Stimulated activated CD4-positive, alpha-beta T cell treated with anti-CD3 and anti-CD28 coated beads, Interleukin-2, amount 100 ng/mL, for 4 hours (primary cell): ENCODE data around the gene ODF2.
"Not testable (repeated sequence)": the region's sequence is repeated elsewhere in the genome, so short reads cannot be mapped to it uniquely, and the experiment has no call there.

Source experiments
- DNase-seq: peaks from one replicate; pipeline ENCODE4 v3.0.0-alpha.2; 2020; ENCODE audit warnings: low read depth

Gene ODF2

GRCh38 chr9:128424268-128424780, 31.5 kb upstream of the ODF2 start:
- DNase-seq: no peak

- DNase-seq: no peak
Measured at GRCh38 chr9:128428644-128429512, 26.9 kb upstream of the ODF2 start.

- no peak for DNase-seq
Measured at GRCh38 chr9:128429513-128430086, 26.2 kb upstream of the ODF2 start.

GRCh38 chr9:128431207-128431606, 24.6 kb upstream of the ODF2 start:
- no peak for DNase-seq

- no peak for DNase-seq
Measured at GRCh38 chr9:128434340-128434739, 21.5 kb upstream of the ODF2 start.

GRCh38 chr9:128435611-128436010, 20.2 kb upstream of the ODF2 start:
- DNase-seq: no peak

- DNase-seq: peak; percentile 71
Measured at GRCh38 chr9:128438343-128439109, 17.3 kb upstream of the ODF2 start.

GRCh38 chr9:128439273-128439672, 16.5 kb upstream of the ODF2 start:
- no peak for DNase-seq

- no peak for DNase-seq
Measured at GRCh38 chr9:128442150-128442549, 13.7 kb upstream of the ODF2 start.

- DNase-seq: not testable (repeated sequence)
Measured at GRCh38 chr9:128446505-128446904, 9.3 kb upstream of the ODF2 start.

- DNase-seq: no peak
Measured at GRCh38 chr9:128448746-128449145, 7.1 kb upstream of the ODF2 start.

- DNase-seq: no peak
Measured at GRCh38 chr9:128454991-128455390, 815 bp upstream of the ODF2 start.

GRCh38 chr9:128456613-128457061, 831 bp downstream of the ODF2 start:
- peak; percentile 59 for DNase-seq

GRCh38 chr9:128457207-128457606, 1.4 kb downstream of the ODF2 start:
- DNase-seq: no peak

GRCh38 chr9:128459011-128459410, 3.2 kb downstream of the ODF2 start:
- DNase-seq: no peak

- no peak for DNase-seq
Measured at GRCh38 chr9:128469070-128469469, 13.3 kb downstream of the ODF2 start.

- DNase-seq: no peak
Measured at GRCh38 chr9:128470560-128470959, 14.8 kb downstream of the ODF2 start.

- DNase-seq: no peak
Measured at GRCh38 chr9:128473104-128473503, 17.3 kb downstream of the ODF2 start.

- no peak for DNase-seq
Measured at GRCh38 chr9:128475867-128476266, 20.1 kb downstream of the ODF2 start.

- no peak for DNase-seq
Measured at GRCh38 chr9:128479262-128479661, 23.5 kb downstream of the ODF2 start.

- no peak for DNase-seq
Measured at GRCh38 chr9:128481561-128481960, 25.8 kb downstream of the ODF2 start.

GRCh38 chr9:128482186-128482585, 26.4 kb downstream of the ODF2 start:
- DNase-seq: no peak
